Activated T-cell treated with anti-CD3 and anti-CD28 coated beads for 1 hour (primary cell): ENCODE results near the gene PPP1R14C.
"Not testable (repeated sequence)": the region's sequence is repeated elsewhere in the genome, so short reads cannot be mapped to it uniquely, and the experiment has no call there.

Experiments used
- DNase-seq: peaks from one replicate; pipeline ENCODE4 v3.0.0-alpha.2; 2020; ENCODE audit warnings: low read depth

PPP1R14C gene

GRCh38 chr6:150169181-150169580, 26.3 kb downstream of the PPP1R14C start:
- DNase-seq: no peak

GRCh38 chr6:150169609-150170008, 26.8 kb downstream of the PPP1R14C start:
- DNase-seq: no peak

GRCh38 chr6:150172929-150173328, 30.1 kb downstream of the PPP1R14C start:
- no peak for DNase-seq

GRCh38 chr6:150175586-150176151, 32.8 kb downstream of the PPP1R14C start:
- DNase-seq: no peak

- DNase-seq: no peak
Observed at GRCh38 chr6:150176152-150176551, 33.3 kb downstream of the PPP1R14C start.

GRCh38 chr6:150176659-150177058, 33.8 kb downstream of the PPP1R14C start:
- DNase-seq: no peak

GRCh38 chr6:150177259-150177951, 34.6 kb downstream of the PPP1R14C start:
- no peak for DNase-seq

- no peak for DNase-seq
Observed at GRCh38 chr6:150177952-150178520, 35.2 kb downstream of the PPP1R14C start.

GRCh38 chr6:150179030-150179429, 36.2 kb downstream of the PPP1R14C start:
- DNase-seq: no peak

GRCh38 chr6:150179907-150180424, 37.1 kb downstream of the PPP1R14C start:
- not testable (repeated sequence) for DNase-seq

GRCh38 chr6:150180517-150180916, 37.7 kb downstream of the PPP1R14C start:
- no peak for DNase-seq

- no peak for DNase-seq
Observed at GRCh38 chr6:150182460-150183078, 39.7 kb downstream of the PPP1R14C start.

- DNase-seq: no peak
Observed at GRCh38 chr6:150183105-150183504, 40.3 kb downstream of the PPP1R14C start.

- no peak for DNase-seq
Observed at GRCh38 chr6:150183966-150184365, 41.1 kb downstream of the PPP1R14C start.

GRCh38 chr6:150184850-150185731, 42.2 kb downstream of the PPP1R14C start:
- no peak for DNase-seq

- no peak for DNase-seq
Observed at GRCh38 chr6:150185732-150186117, 42.9 kb downstream of the PPP1R14C start.

- DNase-seq: no peak
Observed at GRCh38 chr6:150186129-150186898, 43.5 kb downstream of the PPP1R14C start.

GRCh38 chr6:150187433-150187832, 44.6 kb downstream of the PPP1R14C start:
- not testable (repeated sequence) for DNase-seq

GRCh38 chr6:150189122-150189521, 46.3 kb downstream of the PPP1R14C start:
- DNase-seq: no peak

GRCh38 chr6:150191809-150192208, 49.0 kb downstream of the PPP1R14C start:
- no peak for DNase-seq

- no peak for DNase-seq
Observed at GRCh38 chr6:150194195-150194594, 51.4 kb downstream of the PPP1R14C start.
